MCF 10A (cell line): ENCODE data around the gene MAPT. TPM values are rescaled to one million over a fixed set of nuclear protein-coding genes. Genes with fewer than 3 reads are reported as not detected.

Experiments
- BruUV-seq: library from RNA; stranded (reverse); fragments of 400-500 nt; replicated peaks from 2 replicates; lab custom pipeline; 2021; lab: Mats Ljungman, UMichigan
- CTCF ChIA-PET: fragments of 300-600 bp; sonication (Branson Sonifier 250); formaldehyde crosslinking; extraction: SDS; loops from one replicate; lab custom pipeline; 2021; ENCODE audit warnings: antibody characterized with exemption, inconsistent platforms; lab: Yijun Ruan, JAX
- POLR2A ChIA-PET: fragments of 300-600, 350-650 bp; sonication (Branson Sonifier 250); formaldehyde crosslinking; extraction: SDS; loops from one replicate; lab custom pipeline; 2020; ENCODE audit warnings: antibody characterized with exemption, inconsistent platforms; lab: Yijun Ruan, JAX
- DNase-seq: peaks from one replicate; pipeline ENCODE4 v3.0.0-alpha.2; 2018; ENCODE audit not compliant: unreplicated experiment
- H3K27ac Mint-ChIP-seq: one replicate; pipeline ENCODE4 v1.8.0; 2022; ENCODE audit warnings: mild to moderate bottlenecking, low read depth, mixed read lengths; ENCODE audit not compliant: unreplicated experiment
- H3K27me3 Mint-ChIP-seq: one replicate; pipeline ENCODE4 v1.8.0; 2022; ENCODE audit warnings: mixed read lengths; ENCODE audit not compliant: insufficient read depth, unreplicated experiment
- H3K36me3 Mint-ChIP-seq: one replicate; pipeline ENCODE4 v1.8.0; 2022; ENCODE audit warnings: mild to moderate bottlenecking, moderate library complexity, mixed read lengths; ENCODE audit not compliant: insufficient read depth, unreplicated experiment
- H3K4me1 Mint-ChIP-seq: one replicate; pipeline ENCODE4 v1.8.0; 2022; ENCODE audit warnings: mixed read lengths; ENCODE audit not compliant: insufficient read depth, unreplicated experiment
- H3K4me3 Mint-ChIP-seq: one replicate; pipeline ENCODE4 v1.8.0; 2022; ENCODE audit warnings: mild to moderate bottlenecking, moderate library complexity, mixed read lengths; ENCODE audit not compliant: unreplicated experiment
- H3K9me3 Mint-ChIP-seq: one replicate; pipeline ENCODE4 v1.8.0; 2022; ENCODE audit warnings: mixed read lengths; ENCODE audit not compliant: unreplicated experiment
- CTCF ChIP-seq: fragments of 200-600 bp; IDR thresholded peaks from one replicate; pipeline ENCODE4 v1.8.0; 2022; ENCODE audit warnings: antibody characterized with exemption, mild to moderate bottlenecking; ENCODE audit not compliant: unreplicated experiment
- intact Hi-C: fragments of 100-400 bp; cut with micrococcal nuclease; formaldehyde crosslinking; loops from 2 replicates; pipeline ENCODE4 v1.14.1; 2022
- total RNA-seq: library from RNA; stranded (reverse); gene quantifications from 2 replicates; pipeline ENCODE4 v1.2.3, GENCODE V29; 2022

The MAPT gene
- total RNA-seq, 1 experiment from 2014 or later = 0.42 TPM

GRCh38 chr17:45977976-45978626 is 83.7 kb downstream of the MAPT start:
- no TSS peak for BruUV-seq
- Mint-ChIP-seq H3K27me3 (peaks cover 17% of the 10 kb centered on the region), H3K27ac (no peak overlapping the region), H3K36me3 (no peaks in the 10 kb centered on the region), H3K4me1 (no peaks in the 10 kb centered on the region), H3K9me3 (no peaks in the 10 kb centered on the region), H3K4me3 (no peak overlapping the region)
- CTCF ChIA-PET = no interaction called here
- TF ChIP-seq CTCF = no peak
- POLR2A ChIA-PET = interaction anchor here (0.6 kb wide), 1 partner anchor 955 kb away, joined by 5 read pairs; no protein-coding TSS in a partner anchor
- no peak for DNase-seq
- intact Hi-C loops = no loop called here

- TF ChIP-seq CTCF = no peak
- POLR2A ChIA-PET = interaction anchor here (0.7 kb wide), 1 partner anchor 17 kb away, joined by 3 read pairs; no protein-coding TSS in a partner anchor
- no peak overlapping the region for H3K4me3 Mint-ChIP-seq
- no peaks in the 10 kb centered on the region for H3K4me1 Mint-ChIP-seq
- H3K36me3 Mint-ChIP-seq = no peaks in the 10 kb centered on the region
- DNase-seq = no peak
- BruUV-seq = no TSS peak
- intact Hi-C loops = no loop called here
- H3K9me3 Mint-ChIP-seq = no peaks in the 10 kb centered on the region
- no peak overlapping the region for H3K27ac Mint-ChIP-seq
- H3K27me3 Mint-ChIP-seq = peaks cover 17% of the 10 kb centered on the region
- CTCF ChIA-PET = no interaction called here
Measured at GRCh38 chr17:45979137-45979536, 84.8 kb downstream of the MAPT start.

GRCh38 chr17:45980855-45981254 is 86.5 kb downstream of the MAPT start:
- CTCF ChIA-PET = no interaction called here

GRCh38 chr17:45981306-45981705 is 87.0 kb downstream of the MAPT start:
- peaks cover 2% of the 10 kb centered on the region for H3K27me3 Mint-ChIP-seq
- no peak overlapping the region for H3K27ac Mint-ChIP-seq
- no peak for DNase-seq
- H3K4me1 Mint-ChIP-seq = no peaks in the 10 kb centered on the region
- H3K4me3 Mint-ChIP-seq = no peak overlapping the region
- H3K36me3 Mint-ChIP-seq = no peaks in the 10 kb centered on the region
- POLR2A ChIA-PET = no interaction called here
- no peak for TF ChIP-seq CTCF
- no TSS peak for BruUV-seq
- H3K9me3 Mint-ChIP-seq = no peaks in the 10 kb centered on the region
- CTCF ChIA-PET = no interaction called here
- intact Hi-C loops = no loop called here

More at GRCh38 chr17:45980855-45981254, 86.5 kb downstream of the MAPT start:
- POLR2A ChIA-PET = interaction anchor here (0.6 kb wide), 1 partner anchor 985 kb away, joined by 4 read pairs; no protein-coding TSS in a partner anchor
- H3K4me1 Mint-ChIP-seq = no peaks in the 10 kb centered on the region
- intact Hi-C loops = no loop called here
- no peak for DNase-seq
- H3K4me3 Mint-ChIP-seq = no peak overlapping the region
- no peaks in the 10 kb centered on the region for H3K9me3 Mint-ChIP-seq
- peaks cover 7% of the 10 kb centered on the region for H3K27me3 Mint-ChIP-seq
- H3K36me3 Mint-ChIP-seq = no peaks in the 10 kb centered on the region
- TF ChIP-seq CTCF = no peak
- no peak overlapping the region for H3K27ac Mint-ChIP-seq
- no TSS peak for BruUV-seq
